Calu3 (cell line): Measurements from ENCODE around the gene CD300LG. TPM values are rescaled to one million over a fixed set of nuclear protein-coding genes. Genes with fewer than 3 reads are reported as not detected.
"Not testable (repeated sequence)": the region's sequence is repeated elsewhere in the genome, so short reads cannot be mapped to it uniquely, and the experiment has no call there.

ENCODE experiments used
- Bru-seq: library from RNA; stranded (reverse); fragments of 400-500 nt; gene quantifications from one replicate; lab custom pipeline; 2021; lab: Mats Ljungman, UMichigan
- BruChase-seq, 2 experiments: library from RNA; stranded (reverse); fragments of 400-500 nt; gene quantifications; one replicate each; lab custom pipeline; 2021; lab: Mats Ljungman, UMichigan
- BruUV-seq: library from RNA; stranded (reverse); fragments of 400-500 nt; replicated peaks from 2 replicates; lab custom pipeline; 2021; lab: Mats Ljungman, UMichigan
- CTCF ChIA-PET: fragments of 300-600 bp; sonication (Branson Sonifier 250); formaldehyde crosslinking; loops from one replicate; lab custom pipeline; 2022; ENCODE audit warnings: antibody characterized with exemption; lab: Charles Lee
- DNase-seq: peaks from one replicate; pipeline ENCODE4 v3.0.0; 2022
- H3K27ac Mint-ChIP-seq: one replicate; pipeline ENCODE4 v1.8.0; 2022; ENCODE audit warnings: mixed read lengths; ENCODE audit not compliant: unreplicated experiment
- H3K27me3 Mint-ChIP-seq: one replicate; pipeline ENCODE4 v1.8.0; 2022; ENCODE audit warnings: mixed read lengths; ENCODE audit not compliant: unreplicated experiment
- H3K36me3 Mint-ChIP-seq: one replicate; pipeline ENCODE4 v1.8.0; 2022; ENCODE audit warnings: mild to moderate bottlenecking, moderate library complexity, mixed read lengths; ENCODE audit not compliant: insufficient read depth, unreplicated experiment
- H3K4me1 Mint-ChIP-seq: one replicate; pipeline ENCODE4 v1.8.0; 2022; ENCODE audit warnings: mild to moderate bottlenecking, low read depth, mixed read lengths; ENCODE audit not compliant: unreplicated experiment
- H3K4me3 Mint-ChIP-seq: one replicate; pipeline ENCODE4 v1.8.0; 2022; ENCODE audit warnings: mild to moderate bottlenecking, low read depth, moderate library complexity, mixed read lengths; ENCODE audit not compliant: unreplicated experiment
- H3K9me3 Mint-ChIP-seq: one replicate; pipeline ENCODE4 v1.8.0; 2022; ENCODE audit warnings: low read depth, mixed read lengths; ENCODE audit not compliant: unreplicated experiment
- intact Hi-C: fragments of 100-400 bp; cut with micrococcal nuclease; formaldehyde crosslinking; loops from one replicate; pipeline ENCODE4 v1.10.0; 2022; ENCODE audit not compliant: unreplicated experiment
- long read RNA-seq: library from polyadenylated mRNA; stranded (forward); transcript quantifications from one replicate; pipeline ENCODE4 v2.0.0, GENCODE V29; 2022
- total RNA-seq: library from RNA; stranded (reverse); gene quantifications from 2 replicates; pipeline ENCODE4 v1.2.3, GENCODE V29; 2022
- TF ChIP-seq, protein P1 (sequence below): fragments of 200-600 bp; IDR thresholded peaks from one replicate; pipeline ENCODE4 v1.8.0; 2022; ENCODE audit warnings: antibody characterized with exemption; ENCODE audit not compliant: unreplicated experiment

The CD300LG gene, protein sequence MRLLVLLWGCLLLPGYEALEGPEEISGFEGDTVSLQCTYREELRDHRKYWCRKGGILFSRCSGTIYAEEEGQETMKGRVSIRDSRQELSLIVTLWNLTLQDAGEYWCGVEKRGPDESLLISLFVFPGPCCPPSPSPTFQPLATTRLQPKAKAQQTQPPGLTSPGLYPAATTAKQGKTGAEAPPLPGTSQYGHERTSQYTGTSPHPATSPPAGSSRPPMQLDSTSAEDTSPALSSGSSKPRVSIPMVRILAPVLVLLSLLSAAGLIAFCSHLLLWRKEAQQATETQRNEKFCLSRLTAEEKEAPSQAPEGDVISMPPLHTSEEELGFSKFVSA
- total RNA-seq, result not detected in 2 replicates
- not detected for Bru-seq, nascent RNA
- not detected for BruChase-seq, experiment 1, labeled RNA remaining after a 6-hour chase
- BruChase-seq, experiment 2, labeled RNA remaining after a 2-hour chase, result percentile 5 among the genes with signal in this experiment
- long read RNA-seq, result 0 reads

DNA sequence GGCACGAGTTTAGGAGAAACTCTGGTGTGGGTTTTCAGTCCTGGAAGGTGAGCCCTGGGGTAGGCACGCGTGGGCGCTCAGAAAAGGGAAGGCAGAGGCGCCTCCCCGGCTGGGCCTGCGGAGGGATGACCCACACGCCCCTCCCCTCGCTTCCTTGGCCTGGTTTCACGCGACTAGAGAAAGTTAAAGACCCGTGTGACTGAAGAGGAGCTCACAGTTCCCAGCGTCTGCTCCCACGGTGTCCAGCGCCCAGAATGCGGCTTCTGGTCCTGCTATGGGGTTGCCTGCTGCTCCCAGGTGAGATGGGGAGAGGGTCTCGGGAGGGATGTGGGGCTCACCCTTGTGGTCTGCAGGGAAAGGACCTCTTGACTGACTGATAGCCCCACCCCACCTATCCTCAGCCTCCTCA is at the start of gene CD300LG:
Gene CD300LG, plus strand, starts transcription at position 214 of the 409 bp plus-strand sequence. Its CDS starts 41 bp downstream, at position 255.
- DNase-seq, result no peak
- TF ChIP-seq, protein P1, sequence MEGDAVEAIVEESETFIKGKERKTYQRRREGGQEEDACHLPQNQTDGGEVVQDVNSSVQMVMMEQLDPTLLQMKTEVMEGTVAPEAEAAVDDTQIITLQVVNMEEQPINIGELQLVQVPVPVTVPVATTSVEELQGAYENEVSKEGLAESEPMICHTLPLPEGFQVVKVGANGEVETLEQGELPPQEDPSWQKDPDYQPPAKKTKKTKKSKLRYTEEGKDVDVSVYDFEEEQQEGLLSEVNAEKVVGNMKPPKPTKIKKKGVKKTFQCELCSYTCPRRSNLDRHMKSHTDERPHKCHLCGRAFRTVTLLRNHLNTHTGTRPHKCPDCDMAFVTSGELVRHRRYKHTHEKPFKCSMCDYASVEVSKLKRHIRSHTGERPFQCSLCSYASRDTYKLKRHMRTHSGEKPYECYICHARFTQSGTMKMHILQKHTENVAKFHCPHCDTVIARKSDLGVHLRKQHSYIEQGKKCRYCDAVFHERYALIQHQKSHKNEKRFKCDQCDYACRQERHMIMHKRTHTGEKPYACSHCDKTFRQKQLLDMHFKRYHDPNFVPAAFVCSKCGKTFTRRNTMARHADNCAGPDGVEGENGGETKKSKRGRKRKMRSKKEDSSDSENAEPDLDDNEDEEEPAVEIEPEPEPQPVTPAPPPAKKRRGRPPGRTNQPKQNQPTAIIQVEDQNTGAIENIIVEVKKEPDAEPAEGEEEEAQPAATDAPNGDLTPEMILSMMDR, result no peak
- Mint-ChIP-seq H3K27ac (no peak within 1 kb of the TSS), H3K4me1 (peaks cover 19% of the 10 kb centered on the region), H3K27me3 (peaks cover 51% of the 10 kb centered on the region), H3K36me3 (peaks cover 4% of the 10 kb centered on the region), H3K9me3 (no peaks in the 10 kb centered on the region), H3K4me3 (no peak within 1 kb of the TSS)
- no TSS peak for BruUV-seq
- intact Hi-C loops, result loop anchor here (5.0 kb wide), 2 partner anchors 60 to 155 kb away; no protein-coding TSS in a partner anchor
- CTCF ChIA-PET, result interaction anchor here (0.5 to 1.6 kb wide), 15 partner anchors 8 to 528 kb away, joined by 3 to 12 read pairs (median 4); partner anchors contain the start of genes CFAP97D1 and DUSP3

DNA sequence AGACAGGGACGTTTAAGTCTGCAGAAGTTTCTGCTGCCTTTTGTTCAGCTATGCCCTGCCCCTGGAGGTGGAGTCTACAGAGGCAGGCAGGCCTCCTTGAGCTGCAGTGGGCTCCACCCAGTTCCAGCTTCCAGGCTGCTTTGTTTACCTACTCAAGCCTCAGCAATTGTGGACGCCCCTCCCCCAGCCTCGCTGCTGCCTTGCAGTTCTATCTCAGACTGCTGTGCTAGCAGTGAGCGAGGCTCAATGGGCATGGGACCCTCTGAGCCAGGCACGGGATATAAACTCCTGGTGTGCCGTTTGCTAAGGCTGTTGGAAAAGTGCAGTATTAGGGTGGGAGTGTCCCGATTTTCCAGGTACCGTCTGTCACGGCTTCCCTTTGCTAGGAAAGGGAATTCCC is 49.0 kb upstream of the CD300LG start:
- H3K36me3 Mint-ChIP-seq, H3K4me1 Mint-ChIP-seq, H3K4me3 Mint-ChIP-seq, intact Hi-C loops, H3K27ac Mint-ChIP-seq, BruUV-seq, H3K9me3 Mint-ChIP-seq: not testable (repeated sequence)
- CTCF ChIA-PET, result interaction anchor here (1.4 kb wide), 1 partner anchor 48 kb away, joined by 4 read pairs; no protein-coding TSS in a partner anchor
- H3K27me3 Mint-ChIP-seq, result peaks cover 41% of the 10 kb centered on the region
- peak; percentile 28 for DNase-seq

DNA sequence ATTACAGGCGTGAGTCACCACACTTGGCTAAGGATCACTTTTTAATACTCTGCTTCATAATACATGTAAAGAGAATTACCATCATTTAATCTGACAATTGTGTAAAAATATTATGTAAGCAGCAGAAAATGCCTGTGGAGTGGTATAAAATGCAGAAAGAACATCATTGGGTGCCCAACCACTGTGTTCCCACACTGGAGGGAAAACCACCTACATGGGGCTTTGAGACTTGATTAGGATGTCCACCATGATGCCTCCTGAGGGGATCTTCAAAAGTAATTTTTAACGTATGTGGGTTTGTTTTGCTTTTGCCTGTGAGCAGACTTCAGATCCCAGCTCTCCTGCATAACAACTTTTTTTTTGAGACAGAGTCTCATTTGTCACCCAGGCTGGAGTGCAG is 47.9 kb upstream of the CD300LG start:
- Mint-ChIP-seq H3K27ac (no peak overlapping the region), H3K4me1 (no peaks in the 10 kb centered on the region), H3K4me3 (no peak overlapping the region), H3K36me3 (peaks cover 4% of the 10 kb centered on the region), H3K9me3 (peaks cover 3% of the 10 kb centered on the region), H3K27me3 (peaks cover 37% of the 10 kb centered on the region)
- intact Hi-C loops, result no loop called here
- DNase-seq, result no peak
- TF ChIP-seq, protein P1, result no peak
- no TSS peak for BruUV-seq
- CTCF ChIA-PET, result interaction anchor here (0.7 kb wide), 1 partner anchor 27 kb away, joined by 4 read pairs; no protein-coding TSS in a partner anchor

DNA sequence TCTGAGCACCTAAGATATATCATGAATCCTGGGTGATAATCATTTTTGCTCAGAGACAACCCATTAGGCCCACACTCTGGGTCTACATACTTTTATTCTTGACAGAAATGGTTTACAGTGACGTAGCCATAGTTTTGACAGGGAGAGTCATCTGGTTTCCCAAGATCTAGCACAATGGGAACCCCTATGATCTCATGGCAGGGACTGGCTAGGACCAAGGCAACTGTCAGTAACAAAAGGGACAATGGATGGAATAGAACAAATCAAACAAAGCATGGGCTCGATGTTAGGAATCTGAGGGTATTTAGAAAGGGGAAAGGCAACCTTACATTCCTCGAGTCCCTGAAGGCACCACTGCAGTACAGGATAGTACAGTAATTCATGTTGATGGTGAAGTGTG is 46.2 kb upstream of the CD300LG start:
- intact Hi-C loops, result no loop called here
- BruUV-seq, result no TSS peak
- Mint-ChIP-seq H3K27ac (no peak overlapping the region), H3K9me3 (peaks cover 3% of the 10 kb centered on the region), H3K4me1 (no peaks in the 10 kb centered on the region), H3K27me3 (peaks cover 20% of the 10 kb centered on the region), H3K36me3 (peaks cover 4% of the 10 kb centered on the region), H3K4me3 (no peak overlapping the region)
- TF ChIP-seq, protein P1, result no peak
- CTCF ChIA-PET, result no interaction called here
- DNase-seq, result no peak
